Measurements from ENCODE around the gene SLC46A1.

GRCh38 chr17:28363776-28364650, 42.0 kb downstream of the SLC46A1 start:
- TF ChIP-seq NCOA4 (IDR thresholded peaks at IDR 0.05; ENCODE audit: partially characterized antibody), result no peak
- no peak for TF ChIP-seq KDM1A (IDR thresholded peaks at IDR 0.05)

Measured in K562 (cell line).